Measurements from ENCODE around the gene DDI1. TPM values are rescaled to one million over a fixed set of nuclear protein-coding genes. Genes with fewer than 3 reads are reported as not detected.

Gene DDI1
- total RNA-seq, 1 experiment from 2014 or later: not detected

DNA sequence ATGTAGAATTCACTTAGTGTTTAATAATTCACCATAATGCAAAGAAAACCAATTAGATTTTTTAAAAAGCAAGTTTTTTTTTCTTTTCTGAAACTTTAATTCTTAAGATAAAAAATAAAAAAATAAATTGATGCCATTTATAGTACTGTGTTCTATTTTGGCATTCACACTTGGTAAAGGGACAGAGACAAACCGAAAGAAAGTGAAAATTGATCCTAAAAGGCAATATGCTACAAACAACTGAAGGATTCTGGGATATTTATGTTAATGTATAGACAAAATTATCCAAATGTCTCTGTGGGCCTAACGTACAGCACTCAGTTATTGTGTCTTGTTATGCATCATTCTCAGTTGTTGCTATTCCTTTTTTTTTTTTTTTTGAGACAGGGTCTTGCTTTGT, 41.9 kb upstream of the DDI1 start:
- no peak for TF ChIP-seq EZH2 (IDR thresholded peaks at IDR 0.05; ENCODE audit: low read length, unreplicated experiment)
- no peak for TF ChIP-seq EZH2phosphoT487 (IDR thresholded peaks at IDR 0.05; ENCODE audit: borderline replicate concordance, low read length)
- TF ChIP-seq, protein P1, sequence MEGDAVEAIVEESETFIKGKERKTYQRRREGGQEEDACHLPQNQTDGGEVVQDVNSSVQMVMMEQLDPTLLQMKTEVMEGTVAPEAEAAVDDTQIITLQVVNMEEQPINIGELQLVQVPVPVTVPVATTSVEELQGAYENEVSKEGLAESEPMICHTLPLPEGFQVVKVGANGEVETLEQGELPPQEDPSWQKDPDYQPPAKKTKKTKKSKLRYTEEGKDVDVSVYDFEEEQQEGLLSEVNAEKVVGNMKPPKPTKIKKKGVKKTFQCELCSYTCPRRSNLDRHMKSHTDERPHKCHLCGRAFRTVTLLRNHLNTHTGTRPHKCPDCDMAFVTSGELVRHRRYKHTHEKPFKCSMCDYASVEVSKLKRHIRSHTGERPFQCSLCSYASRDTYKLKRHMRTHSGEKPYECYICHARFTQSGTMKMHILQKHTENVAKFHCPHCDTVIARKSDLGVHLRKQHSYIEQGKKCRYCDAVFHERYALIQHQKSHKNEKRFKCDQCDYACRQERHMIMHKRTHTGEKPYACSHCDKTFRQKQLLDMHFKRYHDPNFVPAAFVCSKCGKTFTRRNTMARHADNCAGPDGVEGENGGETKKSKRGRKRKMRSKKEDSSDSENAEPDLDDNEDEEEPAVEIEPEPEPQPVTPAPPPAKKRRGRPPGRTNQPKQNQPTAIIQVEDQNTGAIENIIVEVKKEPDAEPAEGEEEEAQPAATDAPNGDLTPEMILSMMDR (conservative IDR thresholded peaks at IDR 0.05; ENCODE audit: low read depth, low read length): no peak
- H3F3A ChIP-seq (ENCODE audit: low read length, unreplicated experiment): no peaks in the 10 kb centered on the region
- ChIA-PET CTCF (no interaction called here), POLR2A (ENCODE audit: unreplicated experiment) (no interaction called here)
- no TSS peak for BruUV-seq (replicated peaks)
- DNase-seq: no peak
- H3K27ac ChIP-seq (ENCODE audit: low read length): no peak overlapping the region
- peaks cover 15% of the 10 kb centered on the region; the same call in 1 of the 2 replicates for H3K27me3 ChIP-seq (ENCODE audit: low read length)
- H3K9me2 ChIP-seq (replicated peaks; ENCODE audit: low read length): no peaks in the 10 kb centered on the region
- intact Hi-C loops (cut with micrococcal nuclease): no loop called here
- H3K9me3 ChIP-seq (ENCODE audit: low read length): no peaks in the 10 kb centered on the region
- H3K4me1 ChIP-seq (ENCODE audit: insufficient read depth, low read length): no peaks in the 10 kb centered on the region
- no peak for ATAC-seq
- no peaks in the 10 kb centered on the region for H3K79me2 ChIP-seq (ENCODE audit: low read length)
- H3K4me3 ChIP-seq (ENCODE audit: low read length): no peak overlapping the region
- H3K36me3 ChIP-seq (ENCODE audit: low read depth, low read length): no peaks in the 10 kb centered on the region
- H2AFZ ChIP-seq (ENCODE audit: low read length): no peak overlapping the region
- H3K4me2 ChIP-seq (ENCODE audit: low read length): no peak overlapping the region
- H4K20me1 ChIP-seq (ENCODE audit: low read length): no peaks in the 10 kb centered on the region
- no peak overlapping the region for H3K9ac ChIP-seq (ENCODE audit: low read length)

DNA sequence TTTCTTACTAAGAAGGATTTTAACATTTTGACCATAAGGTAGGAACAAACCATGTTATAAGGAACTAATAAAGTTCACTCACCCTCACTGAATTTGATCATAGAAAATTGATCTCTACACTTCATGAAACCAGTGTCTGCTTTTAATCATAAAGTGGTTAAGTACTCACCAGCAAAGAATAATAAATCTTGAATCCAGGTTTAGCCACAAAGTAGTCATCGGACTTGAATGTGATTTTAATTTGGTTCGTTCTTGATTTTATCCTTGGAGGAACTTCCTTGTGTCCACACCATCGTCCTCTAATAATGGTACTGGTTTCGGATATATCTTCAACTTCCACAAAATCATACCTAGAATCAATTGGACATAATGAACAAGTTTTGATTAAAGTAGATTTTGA, 40.5 kb upstream of the DDI1 start:
- Histone ChIP-seq H3K27me3 (ENCODE audit: low read length) (peaks cover 14% of the 10 kb centered on the region; the same call in 1 of the 2 replicates), H4K20me1 (ENCODE audit: low read length) (no peaks in the 10 kb centered on the region), H3K9ac (ENCODE audit: low read length) (no peak overlapping the region), H3K4me3 (ENCODE audit: low read length) (no peak overlapping the region), H3K9me2 (replicated peaks; ENCODE audit: low read length) (no peaks in the 10 kb centered on the region), H3K27ac (ENCODE audit: low read length) (no peak overlapping the region), H3K9me3 (ENCODE audit: low read length) (no peaks in the 10 kb centered on the region), H2AFZ (ENCODE audit: low read length) (no peak overlapping the region), H3K79me2 (ENCODE audit: low read length) (no peaks in the 10 kb centered on the region), H3K4me1 (ENCODE audit: insufficient read depth, low read length) (no peaks in the 10 kb centered on the region), H3K4me2 (ENCODE audit: low read length) (no peak overlapping the region), H3F3A (ENCODE audit: low read length, unreplicated experiment) (no peaks in the 10 kb centered on the region), H3K36me3 (ENCODE audit: low read depth, low read length) (no peaks in the 10 kb centered on the region)
- CTCF ChIA-PET: no interaction called here
- BruUV-seq (replicated peaks): no TSS peak
- TF ChIP-seq, protein P1 (conservative IDR thresholded peaks at IDR 0.05; ENCODE audit: low read depth, low read length): no peak
- TF ChIP-seq EZH2 (IDR thresholded peaks at IDR 0.05; ENCODE audit: low read length, unreplicated experiment): no peak
- no peak for TF ChIP-seq EZH2phosphoT487 (IDR thresholded peaks at IDR 0.05; ENCODE audit: borderline replicate concordance, low read length)
- DNase-seq (no peak), ATAC-seq (no peak)
- POLR2A ChIA-PET (ENCODE audit: unreplicated experiment): no interaction called here
- intact Hi-C loops (cut with micrococcal nuclease): no loop called here

DNA sequence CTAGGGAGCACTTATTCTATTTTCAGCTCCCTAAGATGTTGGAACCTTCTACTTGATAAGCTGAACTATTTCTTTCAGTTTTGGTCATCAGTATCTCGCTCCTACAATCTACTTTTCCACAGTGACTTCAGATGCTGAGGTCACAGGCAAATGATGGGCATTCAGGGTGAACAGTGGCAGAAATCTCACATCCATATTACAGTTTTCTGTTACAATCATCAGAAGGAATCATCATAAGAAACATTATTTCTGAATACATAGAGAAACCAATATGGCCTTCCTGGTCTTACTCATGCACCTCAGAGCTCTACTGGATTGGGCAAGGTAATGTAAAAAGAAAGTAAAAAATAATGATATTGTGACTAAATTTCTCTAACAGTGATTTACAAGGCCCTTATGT, 39.4 kb upstream of the DDI1 start:
- H3K27me3 ChIP-seq (ENCODE audit: low read length): peaks cover 14% of the 10 kb centered on the region; the same call in 1 of the 2 replicates
- no peaks in the 10 kb centered on the region for H3F3A ChIP-seq (ENCODE audit: low read length, unreplicated experiment)
- TF ChIP-seq EZH2 (IDR thresholded peaks at IDR 0.05; ENCODE audit: low read length, unreplicated experiment): no peak
- TF ChIP-seq EZH2phosphoT487 (IDR thresholded peaks at IDR 0.05; ENCODE audit: borderline replicate concordance, low read length): no peak
- TF ChIP-seq, protein P1 (conservative IDR thresholded peaks at IDR 0.05; ENCODE audit: low read depth, low read length): no peak
- H2AFZ ChIP-seq (ENCODE audit: low read length): no peak overlapping the region
- CTCF ChIA-PET: no interaction called here
- H4K20me1 ChIP-seq (ENCODE audit: low read length): no peaks in the 10 kb centered on the region
- no TSS peak for BruUV-seq (replicated peaks)
- intact Hi-C loops (cut with micrococcal nuclease): no loop called here
- no peaks in the 10 kb centered on the region for H3K4me1 ChIP-seq (ENCODE audit: insufficient read depth, low read length)
- H3K9ac ChIP-seq (ENCODE audit: low read length): no peak overlapping the region
- no peak for ATAC-seq
- no peaks in the 10 kb centered on the region for H3K36me3 ChIP-seq (ENCODE audit: low read depth, low read length)
- no peak for DNase-seq
- no peaks in the 10 kb centered on the region for H3K79me2 ChIP-seq (ENCODE audit: low read length)
- H3K4me3 ChIP-seq (ENCODE audit: low read length): no peak overlapping the region
- no peaks in the 10 kb centered on the region for H3K9me2 ChIP-seq (replicated peaks; ENCODE audit: low read length)
- no peak overlapping the region for H3K4me2 ChIP-seq (ENCODE audit: low read length)
- H3K9me3 ChIP-seq (ENCODE audit: low read length): no peaks in the 10 kb centered on the region
- POLR2A ChIA-PET (ENCODE audit: unreplicated experiment): no interaction called here
- H3K27ac ChIP-seq (ENCODE audit: low read length): no peak overlapping the region

Data from PC-3 (cell line).